ENCODE measurements around the gene RBM6.
"Not testable (repeated sequence)": the region's sequence is repeated elsewhere in the genome, so short reads cannot be mapped to it uniquely, and the experiment has no call there.

Gene RBM6

DNA sequence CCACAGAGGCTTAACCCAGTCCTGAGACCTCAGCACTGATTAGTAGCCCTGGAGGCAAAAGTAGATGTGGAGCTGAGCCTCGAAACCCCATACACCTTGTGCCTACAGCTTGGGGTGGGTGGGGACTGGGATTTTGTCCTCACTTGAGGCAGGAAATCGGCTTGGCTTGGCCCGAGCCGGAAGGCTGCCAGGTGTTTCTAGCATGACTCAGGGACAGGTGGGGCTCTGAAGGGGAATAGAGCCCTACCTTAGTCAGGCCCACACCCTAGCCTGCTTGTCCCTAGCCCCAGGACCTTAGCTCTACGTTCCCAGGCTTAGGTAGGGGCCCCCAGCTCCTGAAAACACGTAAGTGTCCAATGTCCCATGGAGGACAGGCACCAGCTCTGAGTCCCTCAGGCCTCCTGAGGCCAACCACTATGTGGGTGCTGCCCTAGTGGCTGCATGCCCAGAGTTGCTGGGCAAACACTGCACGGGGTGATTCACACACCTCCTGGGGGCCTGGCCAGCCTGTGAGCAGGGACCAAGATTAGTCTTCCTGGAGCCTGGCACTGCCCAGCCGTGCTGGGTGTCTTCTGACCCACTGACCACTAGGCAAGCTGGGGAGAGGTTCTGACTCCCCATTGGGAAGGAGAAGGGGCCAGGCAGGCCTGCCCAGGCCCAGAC is 39.3 kb upstream of the RBM6 start:
- H3K27ac Mint-ChIP-seq: no peak overlapping the region
- no peak overlapping the region for H3K4me3 Mint-ChIP-seq
- peaks cover 3% of the 10 kb centered on the region for H3K27me3 Mint-ChIP-seq (ENCODE audit: low read depth, poor library complexity)
- peaks cover 6% of the 10 kb centered on the region for H3K4me1 Mint-ChIP-seq
- DNase-seq: no peak
- TF ChIP-seq, protein P1, sequence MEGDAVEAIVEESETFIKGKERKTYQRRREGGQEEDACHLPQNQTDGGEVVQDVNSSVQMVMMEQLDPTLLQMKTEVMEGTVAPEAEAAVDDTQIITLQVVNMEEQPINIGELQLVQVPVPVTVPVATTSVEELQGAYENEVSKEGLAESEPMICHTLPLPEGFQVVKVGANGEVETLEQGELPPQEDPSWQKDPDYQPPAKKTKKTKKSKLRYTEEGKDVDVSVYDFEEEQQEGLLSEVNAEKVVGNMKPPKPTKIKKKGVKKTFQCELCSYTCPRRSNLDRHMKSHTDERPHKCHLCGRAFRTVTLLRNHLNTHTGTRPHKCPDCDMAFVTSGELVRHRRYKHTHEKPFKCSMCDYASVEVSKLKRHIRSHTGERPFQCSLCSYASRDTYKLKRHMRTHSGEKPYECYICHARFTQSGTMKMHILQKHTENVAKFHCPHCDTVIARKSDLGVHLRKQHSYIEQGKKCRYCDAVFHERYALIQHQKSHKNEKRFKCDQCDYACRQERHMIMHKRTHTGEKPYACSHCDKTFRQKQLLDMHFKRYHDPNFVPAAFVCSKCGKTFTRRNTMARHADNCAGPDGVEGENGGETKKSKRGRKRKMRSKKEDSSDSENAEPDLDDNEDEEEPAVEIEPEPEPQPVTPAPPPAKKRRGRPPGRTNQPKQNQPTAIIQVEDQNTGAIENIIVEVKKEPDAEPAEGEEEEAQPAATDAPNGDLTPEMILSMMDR (IDR thresholded peaks at IDR 0.05): no peak
- no peaks in the 10 kb centered on the region for H3K36me3 Mint-ChIP-seq (ENCODE audit: low read depth)
- no peaks in the 10 kb centered on the region for H3K9me3 Mint-ChIP-seq

DNA sequence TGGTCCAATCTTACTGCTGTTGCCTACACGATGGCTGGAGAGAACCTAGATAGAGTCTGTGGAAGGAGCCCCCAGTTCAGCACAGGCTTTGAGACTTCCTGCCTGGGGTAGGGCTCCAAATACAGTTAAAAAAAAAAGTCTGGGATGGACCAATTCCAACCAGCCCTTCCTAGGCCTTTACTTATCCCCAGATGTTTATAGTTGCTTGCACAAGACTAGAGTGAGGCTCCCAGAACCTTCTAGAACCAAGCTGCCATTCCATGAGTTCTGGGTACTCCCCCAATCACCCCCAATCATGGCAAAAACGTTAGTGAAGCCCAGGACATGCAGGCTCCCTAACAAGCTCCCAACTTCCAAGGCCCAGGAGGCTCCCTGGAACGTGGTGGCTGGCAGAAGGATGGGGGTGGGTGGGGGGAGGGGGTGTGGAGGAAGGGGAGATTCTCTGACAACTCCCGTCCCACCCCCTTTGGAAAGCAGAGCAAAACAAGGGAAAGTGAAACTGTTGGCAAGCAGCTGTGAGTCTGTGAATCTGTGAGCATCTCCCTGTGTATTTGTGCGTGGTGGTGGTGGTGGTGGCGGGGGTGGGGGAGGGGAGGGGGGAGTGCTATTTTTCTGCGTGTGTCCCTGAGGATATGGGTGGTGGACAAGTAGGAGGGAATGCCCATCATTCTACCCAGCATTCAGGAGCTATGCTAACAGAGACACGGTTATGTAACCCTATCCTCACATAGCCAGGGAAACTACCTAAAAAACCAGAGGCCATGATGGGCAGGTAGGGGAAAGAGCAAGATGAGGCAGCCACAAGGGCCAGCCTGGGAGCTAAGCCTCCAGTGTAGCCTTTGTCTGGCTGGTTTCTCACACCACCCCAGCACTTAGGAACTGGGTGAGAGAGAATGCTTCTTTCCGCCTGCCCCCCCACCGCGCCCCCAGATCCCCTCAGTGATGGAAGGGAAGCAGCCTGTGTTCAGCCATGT is 38.3 kb upstream of the RBM6 start:
- Mint-ChIP-seq H3K27me3 (ENCODE audit: low read depth, poor library complexity) (peaks cover 7% of the 10 kb centered on the region), H3K4me1 (peaks cover 12% of the 10 kb centered on the region), H3K27ac (no peak overlapping the region), H3K4me3 (no peak overlapping the region), H3K36me3 (ENCODE audit: low read depth) (no peaks in the 10 kb centered on the region), H3K9me3 (no peaks in the 10 kb centered on the region)
- TF ChIP-seq, protein P1 (IDR thresholded peaks at IDR 0.05): no peak
- no peak for DNase-seq

DNA sequence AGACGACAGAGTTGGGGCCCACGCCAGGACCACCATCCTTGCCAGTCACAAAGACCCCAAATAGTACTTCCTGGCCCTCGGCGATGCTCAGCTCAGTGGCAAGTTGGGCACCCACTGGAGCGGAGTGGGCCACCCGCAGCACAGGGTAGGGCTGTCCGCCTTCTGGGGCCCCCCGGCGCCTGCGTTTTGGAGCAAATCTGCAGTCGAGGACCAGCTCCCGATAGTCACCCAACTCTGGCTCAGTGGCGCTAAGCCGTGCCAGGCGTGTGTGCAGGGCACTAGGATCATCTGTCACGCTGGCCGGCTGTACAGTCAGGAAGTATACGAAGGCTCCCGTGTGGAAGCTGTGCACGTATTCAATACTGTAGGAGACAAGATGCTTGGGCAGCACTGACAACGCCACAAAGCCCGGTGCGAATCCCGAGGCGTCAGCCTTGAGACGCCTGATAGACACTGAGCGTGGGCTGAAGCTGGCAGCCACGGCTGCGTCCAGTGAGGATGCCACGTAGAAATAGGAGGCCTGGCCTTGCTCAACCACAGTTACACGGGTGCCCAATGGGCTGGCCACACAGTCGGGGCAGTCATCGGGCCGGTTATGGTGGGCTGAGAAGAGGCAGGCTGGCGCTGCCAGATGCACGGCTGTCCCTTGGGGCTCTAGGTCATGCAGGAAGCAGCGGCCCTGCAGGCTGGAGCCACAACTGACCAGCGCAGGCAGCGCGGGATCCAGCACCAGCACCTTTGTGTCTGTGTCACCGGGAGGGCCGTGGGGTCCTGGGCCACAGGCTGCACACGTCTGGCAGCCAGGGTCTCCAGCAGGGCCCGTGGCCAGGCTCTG is 37.2 kb upstream of the RBM6 start:
- Mint-ChIP-seq H3K36me3 (ENCODE audit: low read depth) (no peaks in the 10 kb centered on the region), H3K4me1 (peaks cover 12% of the 10 kb centered on the region), H3K27me3 (ENCODE audit: low read depth, poor library complexity) (peaks cover 7% of the 10 kb centered on the region), H3K4me3 (no peak overlapping the region), H3K9me3 (no peaks in the 10 kb centered on the region), H3K27ac (no peak overlapping the region)
- TF ChIP-seq, protein P1 (IDR thresholded peaks at IDR 0.05): no peak
- DNase-seq: no peak

DNA sequence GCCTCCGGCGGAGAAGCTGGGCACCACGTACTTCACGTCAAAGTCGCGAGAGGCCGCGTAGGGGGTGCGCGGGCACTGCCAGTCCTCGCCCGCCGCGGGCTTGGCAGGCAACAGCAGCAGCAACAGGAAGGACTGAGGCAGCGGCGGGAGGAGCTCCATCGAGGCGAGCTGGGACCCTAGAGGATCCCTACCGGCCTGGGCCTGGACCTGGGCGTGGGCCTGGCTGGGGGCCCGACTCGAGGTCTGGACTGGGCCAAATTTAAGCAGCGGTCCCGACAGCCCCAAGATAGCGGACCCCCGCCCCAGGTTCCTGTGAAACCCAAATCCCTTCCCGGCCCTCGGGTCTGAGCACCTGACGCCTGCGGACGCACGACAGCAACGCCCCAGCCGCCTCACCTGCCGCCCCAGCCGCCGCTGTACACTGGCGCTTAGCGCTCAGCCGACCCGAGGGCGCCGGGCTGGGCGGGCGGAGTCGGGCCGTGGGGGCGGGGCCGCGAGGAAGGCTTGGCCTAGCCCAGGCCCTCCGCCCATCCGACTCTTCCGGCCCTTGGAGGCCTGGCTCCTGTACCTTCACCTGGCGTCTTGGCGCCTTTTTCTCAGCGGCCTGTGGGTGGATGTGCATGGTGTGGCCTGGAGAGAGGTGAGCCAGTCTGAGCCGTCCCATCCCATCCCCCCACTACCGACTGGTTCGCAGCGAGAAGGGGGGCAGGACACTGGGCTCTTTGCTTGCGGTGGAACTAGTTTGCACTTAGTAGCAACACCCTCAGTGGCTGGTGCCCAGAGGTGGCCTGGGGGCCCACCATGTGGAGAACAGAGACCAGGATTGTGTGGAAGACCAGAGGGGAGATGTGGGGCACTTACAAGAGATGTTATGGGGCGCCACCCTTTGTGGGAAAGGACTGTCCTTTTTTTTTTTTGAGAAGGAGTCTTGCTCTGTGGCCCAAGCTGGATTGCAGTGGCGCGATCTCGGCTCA is 36.2 kb upstream of the RBM6 start, which contains the start of gene MST1R:
Gene MST1R (minus strand): TSS at position 423 of the 974 bp plus-strand sequence. CDS start 264 bp downstream, at position 159.
- H3K27ac Mint-ChIP-seq: no peak within 1 kb of the TSS
- H3K4me3 Mint-ChIP-seq: peak within 1 kb of the TSS; percentile 60
- no peaks in the 10 kb centered on the region for H3K36me3 Mint-ChIP-seq (ENCODE audit: low read depth)
- DNase-seq: peak; percentile 86
- H3K9me3 Mint-ChIP-seq: no peaks in the 10 kb centered on the region
- H3K4me1 Mint-ChIP-seq: peaks cover 12% of the 10 kb centered on the region
- H3K27me3 Mint-ChIP-seq (ENCODE audit: low read depth, poor library complexity): peaks cover 11% of the 10 kb centered on the region
- TF ChIP-seq, protein P1 (IDR thresholded peaks at IDR 0.05): no peak

DNA sequence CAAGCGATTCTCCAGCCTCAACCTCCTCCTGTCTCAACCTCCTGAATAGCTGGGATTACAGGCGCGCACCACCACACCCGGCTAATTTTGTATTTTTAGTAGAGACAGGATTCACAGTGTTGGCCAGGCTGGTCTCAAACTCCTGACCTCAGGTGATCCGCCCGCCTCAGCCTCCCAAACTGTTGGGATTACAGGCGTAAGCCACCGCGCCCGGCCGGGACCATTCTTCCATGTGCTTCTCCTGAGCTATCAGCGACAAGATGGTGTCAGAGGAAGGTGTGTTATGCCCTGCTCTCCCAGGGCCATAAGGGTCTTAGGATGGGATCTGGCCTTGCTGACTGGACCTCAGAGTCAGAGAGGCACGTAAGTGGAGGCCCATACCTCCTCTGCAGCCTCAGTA is 35.5 kb upstream of the RBM6 start:
- not testable (repeated sequence) for H3K36me3 Mint-ChIP-seq (ENCODE audit: low read depth); H3K27ac Mint-ChIP-seq; DNase-seq; H3K9me3 Mint-ChIP-seq; H3K4me3 Mint-ChIP-seq
- Mint-ChIP-seq H3K27me3 (ENCODE audit: low read depth, poor library complexity) (peaks cover 16% of the 10 kb centered on the region), H3K4me1 (peaks cover 12% of the 10 kb centered on the region)

Data from nephron progenitor cell (in vitro differentiated cells).